GM21423 (cell line): ENCODE data around the gene CCDC141.
"Not testable (repeated sequence)": the region's sequence is repeated elsewhere in the genome, so short reads cannot be mapped to it uniquely, and the experiment has no call there.

ENCODE experiments used
- ATAC-seq: cut with Tn5 transposase; IDR thresholded peaks from one replicate; pipeline ENCODE4 v1.9.1; 2021; ENCODE audit warnings: mild to moderate bottlenecking, moderate library complexity; ENCODE audit not compliant: unreplicated experiment

The CCDC141 gene

GRCh38 chr2:179037807-179038206 is 12.1 kb downstream of the CCDC141 start:
- ATAC-seq, result no peak

DNA sequence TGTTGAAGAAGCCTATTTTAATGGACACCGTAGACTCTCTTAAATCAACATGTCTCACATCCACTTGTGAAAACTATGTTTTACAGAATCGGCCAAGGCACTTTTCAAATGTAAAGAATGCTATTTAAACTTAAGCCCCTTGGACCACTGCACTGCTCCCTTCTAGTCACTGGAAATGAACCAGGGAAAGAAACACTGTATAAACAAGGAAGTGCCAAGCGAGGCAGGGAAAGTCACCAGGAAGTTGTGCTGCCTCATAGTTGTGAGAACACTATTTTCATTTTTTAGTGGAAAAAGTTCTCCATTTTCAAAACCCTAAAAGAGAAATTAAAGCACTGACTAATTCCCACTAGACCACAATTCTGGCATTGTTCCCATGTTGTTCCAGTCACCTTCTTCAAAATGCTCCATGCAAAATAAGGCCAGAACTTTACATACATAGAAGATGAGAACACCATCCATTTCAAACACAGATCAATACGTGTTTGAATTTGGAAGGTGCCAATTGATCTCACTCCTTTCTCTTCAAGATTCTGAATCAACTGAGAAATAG is 13.5 kb downstream of the CCDC141 start:
- ATAC-seq, result no peak

- peak; percentile 96 for ATAC-seq
Measured at GRCh38 chr2:179031731-179032408, 18.1 kb downstream of the CCDC141 start.

DNA sequence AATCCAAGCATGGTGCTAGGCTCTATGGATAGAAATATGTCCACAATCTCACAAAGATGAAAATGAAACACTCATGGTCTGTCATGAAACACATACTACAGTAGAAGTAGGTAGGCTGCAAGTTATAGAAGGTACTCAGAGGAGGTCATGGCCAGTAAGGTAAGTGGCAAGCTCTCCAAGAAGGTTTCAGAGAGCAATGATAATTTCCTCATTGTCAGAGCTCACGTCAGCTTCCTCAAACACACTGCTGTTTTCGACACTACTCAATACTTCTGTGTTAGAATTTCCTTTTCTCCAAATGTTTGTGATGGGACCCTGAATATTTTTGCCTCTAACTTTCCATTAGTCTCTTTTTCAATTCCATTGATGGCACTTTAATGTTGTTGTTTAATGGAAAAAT is 25.5 kb downstream of the CCDC141 start:
- ATAC-seq, result no peak

GRCh38 chr2:179022685-179023084 is 27.3 kb downstream of the CCDC141 start:
- no peak for ATAC-seq

DNA sequence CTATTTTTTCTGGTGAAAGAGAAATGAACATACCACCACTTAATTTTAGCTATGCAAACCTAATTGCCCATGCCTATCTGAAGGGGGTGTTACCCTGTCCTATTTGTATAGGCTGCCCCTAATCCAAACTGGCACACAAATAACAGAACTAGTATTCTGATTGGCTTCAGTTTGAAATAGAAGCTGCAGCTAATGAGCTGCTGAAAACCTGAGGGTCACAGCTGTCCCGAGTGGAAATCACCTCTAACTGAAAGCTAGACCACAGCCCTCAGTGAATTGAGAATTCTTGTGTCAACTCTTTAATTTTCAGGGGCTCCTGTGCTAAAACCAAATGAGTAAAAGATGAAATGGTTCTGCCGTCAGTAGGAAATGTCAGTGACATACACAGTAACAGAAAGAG is 28.7 kb downstream of the CCDC141 start:
- peak; percentile 76 for ATAC-seq

GRCh38 chr2:179020156-179020750 is 29.7 kb downstream of the CCDC141 start:
- peak; percentile 47 for ATAC-seq

GRCh38 chr2:179019260-179019659 is 30.7 kb downstream of the CCDC141 start:
- ATAC-seq, result no peak

- no peak for ATAC-seq
Measured at GRCh38 chr2:179017773-179018357, 32.1 kb downstream of the CCDC141 start.

- ATAC-seq, result not testable (repeated sequence)
Measured at GRCh38 chr2:179014189-179014588, 35.7 kb downstream of the CCDC141 start.

DNA sequence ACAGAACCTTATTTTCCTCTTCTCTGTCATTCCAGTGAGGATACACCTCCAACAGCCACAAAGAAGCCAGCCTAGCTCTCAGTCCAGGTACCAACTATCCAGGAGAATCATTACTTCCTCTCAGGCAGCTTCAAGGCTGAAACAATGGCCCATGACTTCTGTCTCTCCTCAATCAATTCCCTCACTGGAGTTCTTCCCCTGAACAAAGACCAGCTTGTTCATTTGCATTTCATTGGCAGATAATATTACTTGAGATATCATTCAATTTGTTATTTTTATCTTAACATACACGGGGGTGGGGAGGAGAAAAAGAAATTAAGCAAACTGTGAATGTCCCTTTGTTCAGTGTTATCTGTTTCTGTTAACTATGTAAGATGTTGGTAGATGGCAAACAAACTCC is 44.0 kb downstream of the CCDC141 start:
- ATAC-seq, result no peak

DNA sequence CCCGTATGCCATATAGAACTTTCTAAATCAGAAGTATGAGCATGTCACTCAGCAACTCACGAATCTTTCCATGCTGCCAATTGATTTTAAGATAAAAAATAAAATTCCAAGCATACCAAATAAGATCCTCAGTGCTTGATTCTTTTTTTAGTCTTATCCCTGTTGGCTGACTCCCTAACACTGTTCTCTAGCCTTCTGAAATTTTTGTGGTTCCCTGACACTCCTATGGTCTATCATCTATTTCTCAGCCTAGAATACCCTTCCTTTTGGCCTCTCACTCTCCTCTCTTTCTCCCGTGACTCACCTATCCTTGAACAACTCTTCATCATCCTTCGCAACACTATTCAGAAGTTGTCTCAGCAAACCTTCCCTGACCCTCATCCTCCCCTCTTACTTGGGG is 50.5 kb downstream of the CCDC141 start:
- ATAC-seq, result no peak

- peak; percentile 55 for ATAC-seq
Measured at GRCh38 chr2:178998539-178998938, 51.4 kb downstream of the CCDC141 start.

- no peak for ATAC-seq
Measured at GRCh38 chr2:178997477-178997876, 52.5 kb downstream of the CCDC141 start.

DNA sequence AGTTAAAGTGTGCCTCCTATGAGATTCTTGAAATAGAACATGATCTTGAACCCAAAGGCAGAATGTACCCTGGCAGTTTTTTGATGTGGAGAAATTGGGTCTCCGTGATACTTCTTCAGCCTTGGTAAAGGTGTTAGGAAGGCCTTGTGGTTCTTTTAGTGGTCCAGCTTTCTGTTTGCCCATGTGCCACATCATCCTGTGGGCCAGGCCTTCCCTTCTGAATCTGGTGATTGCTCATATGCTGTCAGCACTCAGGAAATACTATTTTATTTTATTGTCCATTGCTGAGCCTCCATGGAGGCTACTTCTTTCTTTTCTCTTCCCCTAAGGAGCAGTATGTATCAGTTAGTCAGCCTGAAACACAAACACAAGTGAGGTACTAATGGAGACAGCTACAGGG is 52.9 kb downstream of the CCDC141 start:
- no peak for ATAC-seq

- no peak for ATAC-seq
Measured at GRCh38 chr2:178994264-178994663, 55.7 kb downstream of the CCDC141 start.

GRCh38 chr2:178993788-178994187 is 56.1 kb downstream of the CCDC141 start:
- no peak for ATAC-seq

- ATAC-seq, result not testable (repeated sequence)
Measured at GRCh38 chr2:178992719-178993118, 57.2 kb downstream of the CCDC141 start.

DNA sequence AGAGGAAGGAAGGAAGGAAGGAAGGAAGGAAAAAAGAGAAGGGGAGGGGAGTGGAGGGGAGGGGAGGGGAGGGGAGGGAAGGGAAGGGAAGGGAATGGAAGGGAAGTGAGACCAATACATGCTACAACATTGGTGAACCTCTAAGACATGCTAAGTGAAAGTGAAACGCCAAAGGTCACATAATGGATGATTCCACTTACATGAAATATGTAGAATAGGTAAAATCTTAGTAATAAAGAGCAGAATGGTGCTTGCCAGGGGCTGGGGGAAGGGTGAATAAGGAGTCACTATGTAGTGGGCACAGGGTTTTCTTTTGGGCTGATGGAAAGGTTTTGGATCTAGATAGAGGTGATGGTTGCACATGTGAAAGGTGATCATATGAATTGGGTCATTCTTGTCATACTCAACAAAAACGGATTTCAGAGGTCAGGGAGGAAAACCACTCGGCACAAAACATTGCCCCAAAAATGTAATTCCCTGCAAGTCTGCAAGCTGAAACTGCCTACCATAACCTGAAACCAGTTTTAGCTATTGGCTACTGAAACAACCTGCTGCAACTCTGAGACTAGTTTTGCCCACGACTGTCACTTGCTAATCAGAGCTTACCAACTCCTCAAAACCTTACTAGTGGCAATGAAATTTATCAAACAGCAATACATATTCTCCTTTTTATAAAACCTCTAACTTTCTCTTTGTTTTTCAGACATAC is 59.2 kb downstream of the CCDC141 start:
- ATAC-seq, result peak; percentile 85

GRCh38 chr2:178989424-178989823 is 60.5 kb downstream of the CCDC141 start:
- ATAC-seq, result not testable (repeated sequence)

- not testable (repeated sequence) for ATAC-seq
Measured at GRCh38 chr2:178982652-178983051, 67.3 kb downstream of the CCDC141 start.
